ENCODE results near the gene MPZ. TPM values are rescaled to one million over a fixed set of nuclear protein-coding genes. Genes with fewer than 3 reads are reported as not detected.

Gene MPZ
- total RNA-seq, 2 donors from 2014 or later: 1.7 to 3.3 TPM

- H3K27ac Mint-ChIP-seq: peak overlapping the region; percentile 46
Measured at GRCh38 chr1:161307892-161308638, 1.7 kb downstream of the MPZ start.

GRCh38 chr1:161307230-161307768 lies 2.5 kb downstream of the MPZ start:
- TF ChIP-seq CTCF (conservative IDR thresholded peaks at IDR 0.05): no peak
- Histone ChIP-seq H3K9ac (ENCODE audit: extremely low read depth, low read length, poor library complexity, severe bottlenecking) (no peak overlapping the region), H3K4me3 (ENCODE audit: low read length) (no peak overlapping the region), H3K4me1 (ENCODE audit: control insufficient read depth, insufficient read depth, low read length) (no peaks in the 10 kb centered on the region), H3K27me3 (ENCODE audit: control insufficient read depth, insufficient read depth, low read length, poor library complexity, severe bottlenecking) (no peaks in the 10 kb centered on the region), H3K27ac (ENCODE audit: low read depth, low read length) (no peak overlapping the region), H3K9me3 (ENCODE audit: control insufficient read depth, low read length) (no peaks in the 10 kb centered on the region), H3K36me3 (ENCODE audit: control insufficient read depth, insufficient read depth, low read length) (no peaks in the 10 kb centered on the region)
- Mint-ChIP-seq H3K27me3 (ENCODE audit: insufficient read depth) (peaks cover 14% of the 10 kb centered on the region), H3K4me1 (peaks cover 23% of the 10 kb centered on the region), H3K4me3 (no peak overlapping the region), H3K36me3 (ENCODE audit: low read depth) (no peaks in the 10 kb centered on the region), H3K9me3 (no peaks in the 10 kb centered on the region), H3K27ac (no peak overlapping the region)
- 93% methylated on average over 7 of the region's 7 CpGs for WGBS, 2 experiments (ENCODE audit: insufficient coverage in 1 of 2, insufficient read length in 1 of 2)
- DNase-seq: no peak

More at GRCh38 chr1:161307892-161308638, 1.7 kb downstream of the MPZ start:
- H3K27me3 ChIP-seq (ENCODE audit: control insufficient read depth, insufficient read depth, low read length, poor library complexity, severe bottlenecking): no peaks in the 10 kb centered on the region
- WGBS, 2 experiments (ENCODE audit: insufficient coverage in 1 of 2, insufficient read length in 1 of 2): 56 to 65% methylated on average over 1 to 2 of the region's 2 CpGs
- H3K27me3 Mint-ChIP-seq (ENCODE audit: insufficient read depth): peaks cover 14% of the 10 kb centered on the region
- no peak for DNase-seq
- no peaks in the 10 kb centered on the region for H3K9me3 ChIP-seq (ENCODE audit: control insufficient read depth, low read length)
- H3K9ac ChIP-seq (ENCODE audit: extremely low read depth, low read length, poor library complexity, severe bottlenecking): no peak overlapping the region
- H3K36me3 ChIP-seq (ENCODE audit: control insufficient read depth, insufficient read depth, low read length): no peaks in the 10 kb centered on the region
- no peak for TF ChIP-seq CTCF (conservative IDR thresholded peaks at IDR 0.05)
- no peak overlapping the region for H3K4me3 ChIP-seq (ENCODE audit: low read length)
- no peaks in the 10 kb centered on the region for H3K9me3 Mint-ChIP-seq
- H3K4me3 Mint-ChIP-seq: no peak overlapping the region
- H3K4me1 ChIP-seq (ENCODE audit: control insufficient read depth, insufficient read depth, low read length): no peaks in the 10 kb centered on the region
- H3K4me1 Mint-ChIP-seq: peaks cover 23% of the 10 kb centered on the region
- H3K27ac ChIP-seq (ENCODE audit: low read depth, low read length): no peak overlapping the region
- no peaks in the 10 kb centered on the region for H3K36me3 Mint-ChIP-seq (ENCODE audit: low read depth)

GRCh38 chr1:161305867-161306519 lies 3.8 kb downstream of the MPZ start:
- Mint-ChIP-seq H3K27me3 (ENCODE audit: insufficient read depth) (peaks cover 12% of the 10 kb centered on the region), H3K27ac (peak overlapping the region; percentile 80), H3K4me1 (peaks cover 23% of the 10 kb centered on the region), H3K36me3 (ENCODE audit: low read depth) (no peaks in the 10 kb centered on the region), H3K9me3 (no peaks in the 10 kb centered on the region), H3K4me3 (peak overlapping the region; percentile 93)
- Histone ChIP-seq H3K9ac (ENCODE audit: extremely low read depth, low read length, poor library complexity, severe bottlenecking) (peak overlapping the region; percentile 29), H3K9me3 (ENCODE audit: control insufficient read depth, low read length) (no peaks in the 10 kb centered on the region), H3K36me3 (ENCODE audit: control insufficient read depth, insufficient read depth, low read length) (no peaks in the 10 kb centered on the region), H3K27ac (ENCODE audit: low read depth, low read length) (no peak overlapping the region), H3K4me3 (ENCODE audit: low read length) (peak overlapping the region; percentile 89), H3K4me1 (ENCODE audit: control insufficient read depth, insufficient read depth, low read length) (no peaks in the 10 kb centered on the region), H3K27me3 (ENCODE audit: control insufficient read depth, insufficient read depth, low read length, poor library complexity, severe bottlenecking) (no peaks in the 10 kb centered on the region)
- 0 to 2% methylated on average over 7 to 31 of the region's 31 CpGs for WGBS, 2 experiments (ENCODE audit: insufficient coverage in 1 of 2, insufficient read length in 1 of 2)
- peak; percentile 99 for DNase-seq
- peak; percentile 77 for TF ChIP-seq CTCF (conservative IDR thresholded peaks at IDR 0.05)
